ENCODE results near the gene CALCOCO1. TPM values are rescaled to one million over a fixed set of nuclear protein-coding genes. Genes with fewer than 3 reads are reported as not detected.

Gene CALCOCO1
- total RNA-seq, 1 experiment from 2014 or later: 27.0 TPM

DNA sequence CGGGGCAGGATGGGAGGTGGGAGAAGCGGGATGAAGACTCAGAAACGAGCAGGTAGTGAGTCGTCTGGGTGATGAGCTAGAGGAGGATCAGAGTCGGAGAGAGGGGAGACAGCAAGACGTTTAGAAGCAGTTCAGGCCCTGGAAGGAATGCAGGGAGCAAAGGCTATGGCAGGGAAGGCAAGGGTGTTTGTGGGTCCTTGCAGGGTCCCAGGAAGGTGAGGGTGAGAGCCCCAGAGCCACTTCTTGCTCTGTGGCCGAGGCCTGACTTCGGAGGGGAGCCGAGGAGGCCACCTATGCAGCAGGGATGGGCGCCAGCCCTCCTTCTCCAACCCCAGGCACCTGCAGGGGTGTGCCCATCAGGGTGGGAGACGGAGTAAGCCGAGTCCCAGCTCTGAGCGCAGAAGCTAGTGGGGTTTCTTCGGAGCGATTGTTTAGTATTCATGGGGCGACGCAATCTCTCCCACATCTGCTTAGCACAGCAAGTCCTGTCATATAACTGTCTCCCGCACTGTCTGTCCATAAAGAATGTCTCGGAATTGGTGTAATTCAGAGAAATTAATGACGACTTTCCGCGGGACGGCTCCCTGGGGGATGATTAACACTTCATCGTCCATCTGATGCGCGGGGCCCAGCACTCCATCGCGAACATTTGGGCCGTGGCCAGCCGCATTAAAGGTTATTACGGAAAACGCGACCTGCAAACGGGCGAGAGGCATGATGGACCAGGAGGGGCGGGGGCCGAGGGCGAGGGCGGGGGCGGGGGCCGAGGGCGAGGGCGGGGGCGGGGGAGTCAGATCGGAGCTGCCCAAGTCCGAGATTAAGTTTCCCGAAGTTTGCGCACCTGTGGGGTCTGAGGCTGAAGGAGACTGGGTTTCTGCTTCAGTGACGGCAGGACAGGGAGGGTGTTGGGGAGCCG, 12.2 kb upstream of the CALCOCO1 start (continued):
- TF ChIP-seq ZNF138 (CRISPR knock-in tag; conservative IDR thresholded peaks at IDR 0.05): no peak
- no peak for TF ChIP-seq ZNF219 (CRISPR knock-in tag; IDR thresholded peaks at IDR 0.05; ENCODE audit: borderline replicate concordance)
- no peak for TF ChIP-seq TP53 (CRISPR knock-in tag; IDR thresholded peaks at IDR 0.05)
- no peak for TF ChIP-seq ZNF416 (CRISPR knock-in tag; IDR thresholded peaks at IDR 0.05)
- TF ChIP-seq CREB1 (CRISPR knock-in tag; IDR thresholded peaks at IDR 0.05): no peak
- TF ChIP-seq, protein P1, sequence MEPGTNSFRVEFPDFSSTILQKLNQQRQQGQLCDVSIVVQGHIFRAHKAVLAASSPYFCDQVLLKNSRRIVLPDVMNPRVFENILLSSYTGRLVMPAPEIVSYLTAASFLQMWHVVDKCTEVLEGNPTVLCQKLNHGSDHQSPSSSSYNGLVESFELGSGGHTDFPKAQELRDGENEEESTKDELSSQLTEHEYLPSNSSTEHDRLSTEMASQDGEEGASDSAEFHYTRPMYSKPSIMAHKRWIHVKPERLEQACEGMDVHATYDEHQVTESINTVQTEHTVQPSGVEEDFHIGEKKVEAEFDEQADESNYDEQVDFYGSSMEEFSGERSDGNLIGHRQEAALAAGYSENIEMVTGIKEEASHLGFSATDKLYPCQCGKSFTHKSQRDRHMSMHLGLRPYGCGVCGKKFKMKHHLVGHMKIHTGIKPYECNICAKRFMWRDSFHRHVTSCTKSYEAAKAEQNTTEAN (CRISPR knock-in tag; IDR thresholded peaks at IDR 0.05): no peak

GRCh38 chr12:53738406-53739213, 11.4 kb upstream of the CALCOCO1 start:
- ChIA-PET POLR2A (interaction anchor here (0.5 to 1.4 kb wide), 3 partner anchors 10 to 239 kb away, joined by 3 to 5 read pairs (median 5); no protein-coding TSS in a partner anchor), CTCF (interaction anchor here (0.7 to 13.8 kb wide), 12 partner anchors 6 to 417 kb away, joined by 3 to 232 read pairs (median 4); partner anchors contain the start of genes AAAS and CISTR)
- TF ChIP-seq, protein P2, sequence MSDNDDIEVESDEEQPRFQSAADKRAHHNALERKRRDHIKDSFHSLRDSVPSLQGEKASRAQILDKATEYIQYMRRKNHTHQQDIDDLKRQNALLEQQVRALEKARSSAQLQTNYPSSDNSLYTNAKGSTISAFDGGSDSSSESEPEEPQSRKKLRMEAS (CRISPR knock-in tag; IDR thresholded peaks at IDR 0.05): peak; percentile 66
- TF ChIP-seq SMAD3 (CRISPR knock-in tag; IDR thresholded peaks at IDR 0.05; ENCODE audit: borderline replicate concordance): no peak
- TF ChIP-seq, protein P3, sequence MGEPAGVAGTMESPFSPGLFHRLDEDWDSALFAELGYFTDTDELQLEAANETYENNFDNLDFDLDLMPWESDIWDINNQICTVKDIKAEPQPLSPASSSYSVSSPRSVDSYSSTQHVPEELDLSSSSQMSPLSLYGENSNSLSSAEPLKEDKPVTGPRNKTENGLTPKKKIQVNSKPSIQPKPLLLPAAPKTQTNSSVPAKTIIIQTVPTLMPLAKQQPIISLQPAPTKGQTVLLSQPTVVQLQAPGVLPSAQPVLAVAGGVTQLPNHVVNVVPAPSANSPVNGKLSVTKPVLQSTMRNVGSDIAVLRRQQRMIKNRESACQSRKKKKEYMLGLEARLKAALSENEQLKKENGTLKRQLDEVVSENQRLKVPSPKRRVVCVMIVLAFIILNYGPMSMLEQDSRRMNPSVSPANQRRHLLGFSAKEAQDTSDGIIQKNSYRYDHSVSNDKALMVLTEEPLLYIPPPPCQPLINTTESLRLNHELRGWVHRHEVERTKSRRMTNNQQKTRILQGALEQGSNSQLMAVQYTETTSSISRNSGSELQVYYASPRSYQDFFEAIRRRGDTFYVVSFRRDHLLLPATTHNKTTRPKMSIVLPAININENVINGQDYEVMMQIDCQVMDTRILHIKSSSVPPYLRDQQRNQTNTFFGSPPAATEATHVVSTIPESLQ (CRISPR knock-in tag; IDR thresholded peaks at IDR 0.05): no peak
- TF ChIP-seq, protein P1 (CRISPR knock-in tag; IDR thresholded peaks at IDR 0.05): peak; percentile 27; the same call in 1 of the 2 replicates
- peak; percentile 57; the same call in 1 of the 2 replicates for TF ChIP-seq FOXK1 (CRISPR knock-in tag; IDR thresholded peaks at IDR 0.05)
- 0 out of 2 replicates have a peak, but pooled peaks have one; percentile 38 for TF ChIP-seq TP53 (CRISPR knock-in tag; IDR thresholded peaks at IDR 0.05)
- TF ChIP-seq, protein P4, sequence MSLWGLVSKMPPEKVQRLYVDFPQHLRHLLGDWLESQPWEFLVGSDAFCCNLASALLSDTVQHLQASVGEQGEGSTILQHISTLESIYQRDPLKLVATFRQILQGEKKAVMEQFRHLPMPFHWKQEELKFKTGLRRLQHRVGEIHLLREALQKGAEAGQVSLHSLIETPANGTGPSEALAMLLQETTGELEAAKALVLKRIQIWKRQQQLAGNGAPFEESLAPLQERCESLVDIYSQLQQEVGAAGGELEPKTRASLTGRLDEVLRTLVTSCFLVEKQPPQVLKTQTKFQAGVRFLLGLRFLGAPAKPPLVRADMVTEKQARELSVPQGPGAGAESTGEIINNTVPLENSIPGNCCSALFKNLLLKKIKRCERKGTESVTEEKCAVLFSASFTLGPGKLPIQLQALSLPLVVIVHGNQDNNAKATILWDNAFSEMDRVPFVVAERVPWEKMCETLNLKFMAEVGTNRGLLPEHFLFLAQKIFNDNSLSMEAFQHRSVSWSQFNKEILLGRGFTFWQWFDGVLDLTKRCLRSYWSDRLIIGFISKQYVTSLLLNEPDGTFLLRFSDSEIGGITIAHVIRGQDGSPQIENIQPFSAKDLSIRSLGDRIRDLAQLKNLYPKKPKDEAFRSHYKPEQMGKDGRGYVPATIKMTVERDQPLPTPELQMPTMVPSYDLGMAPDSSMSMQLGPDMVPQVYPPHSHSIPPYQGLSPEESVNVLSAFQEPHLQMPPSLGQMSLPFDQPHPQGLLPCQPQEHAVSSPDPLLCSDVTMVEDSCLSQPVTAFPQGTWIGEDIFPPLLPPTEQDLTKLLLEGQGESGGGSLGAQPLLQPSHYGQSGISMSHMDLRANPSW (CRISPR knock-in tag; conservative IDR thresholded peaks at IDR 0.05; ENCODE audit: low read depth): 0 out of 2 replicates have a peak, but pooled peaks have one; percentile 12
- TF ChIP-seq MLX (CRISPR knock-in tag; IDR thresholded peaks at IDR 0.05): no peak
- no peak for TF ChIP-seq ATF1 (CRISPR knock-in tag; IDR thresholded peaks at IDR 0.05)
- no peak for TF ChIP-seq SOX15 (CRISPR knock-in tag; IDR thresholded peaks at IDR 0.05)
- Mint-ChIP-seq H3K9me3 (no peaks in the 10 kb centered on the region), H3K36me3 (no peaks in the 10 kb centered on the region), H3K27me3 (ENCODE audit: low read depth) (peaks cover 8% of the 10 kb centered on the region), H3K4me1 (peaks cover 29% of the 10 kb centered on the region), H3K4me3 (no peak overlapping the region), H3K27ac (no peak overlapping the region)
- ATAC-seq (peak; percentile 88), DNase-seq (ENCODE audit: low spot score) (peak; percentile 85)

Measured in WTC11 (cell line).